ENCODE measurements around the gene KRT74. TPM values are rescaled to one million over a fixed set of nuclear protein-coding genes. Genes with fewer than 3 reads are reported as not detected.

The KRT74 gene
- total and polyA plus RNA-seq, 2 of the 13 experiments (the other 11 are each of a cell fraction or from before 2014, with no cell fraction given) = not detected

GRCh38 chr12:52518574-52519386 lies 54.9 kb downstream of the KRT74 start (continued):
- TF ChIP-seq GZF1 (CRISPR knock-in tag; IDR thresholded peaks at IDR 0.05) = no peak
- no peak for TF ChIP-seq ZNF496 (CRISPR knock-in tag; IDR thresholded peaks at IDR 0.05; ENCODE audit: insufficient replicate concordance)

- no peaks in the 10 kb centered on the region for H4K20me1 ChIP-seq (ENCODE audit: insufficient read depth, low read length)
- CTCF ChIA-PET (ENCODE audit: low intra/inter-chr PET ratio, low total read pairs) = no interaction called here
- no peaks in the 10 kb centered on the region for H3K9me3 ChIP-seq (ENCODE audit: low read length)
- no peak for TF ChIP-seq ZBTB4 (CRISPR knock-in tag; IDR thresholded peaks at IDR 0.05; ENCODE audit: borderline replicate concordance)
- no peak for TF ChIP-seq ZNF780A (CRISPR knock-in tag; IDR thresholded peaks at IDR 0.05)
- no peak for TF ChIP-seq GZF1 (CRISPR knock-in tag; IDR thresholded peaks at IDR 0.05)
- no peak for TF ChIP-seq ZNF512 (CRISPR knock-in tag; IDR thresholded peaks at IDR 0.05)
- TF ChIP-seq DMAP1 (CRISPR knock-in tag; IDR thresholded peaks at IDR 0.05) = no peak
- no peaks in the 10 kb centered on the region for H3K36me3 ChIP-seq (replicated peaks in 1 of 2; ENCODE audit: control insufficient read depth in 1 of 2, insufficient read depth in 2 of 2, low read length in 2 of 2)
- H3K4me2 ChIP-seq (ENCODE audit: low read depth, low read length) = no peak overlapping the region
- peaks cover 2 to 5% of the 10 kb centered on the region in 2 experiments; a peak in 3 of 5 replicates for H3K27me3 ChIP-seq (ENCODE audit: control insufficient read depth in 1 of 2, insufficient read depth in 2 of 2, low read length in 2 of 2)
- no peak for DNase-seq (ENCODE audit: low spot score)
- 20% methylated on average over 5 of the region's 5 CpGs for WGBS (ENCODE audit: low lambda C conversion rate)
- H3K27ac ChIP-seq (ENCODE audit: extremely low read length, insufficient read depth, low read length) = no peak overlapping the region
- in situ Hi-C loops (cut with HindIII; ENCODE audit: extremely low pct_ligation_motif_present, low pct_unique_long_range_greater_than_20kb) (no loop called here), intact Hi-C loops (cut with micrococcal nuclease; ENCODE audit: unreplicated experiment) (no loop called here)
- H3K79me2 ChIP-seq (ENCODE audit: insufficient read depth, low read length) = no peaks in the 10 kb centered on the region
- BruUV-seq (replicated peaks) = no TSS peak
- H3K9ac ChIP-seq (ENCODE audit: insufficient read depth, low read depth, low read length) = no peak overlapping the region
- H3K4me1 ChIP-seq (ENCODE audit: insufficient read depth, low read length) = no peaks in the 10 kb centered on the region
- no peak for ATAC-seq
- POLR2A ChIA-PET = no interaction called here
- H2AFZ ChIP-seq (ENCODE audit: low read length) = no peak overlapping the region
- no peak overlapping the region for H3K4me3 ChIP-seq (replicated peaks in 1 of 3; ENCODE audit: insufficient read depth in 1 of 3, low read depth in 2 of 3, low read length in 3 of 3)
- no peak for FAIRE-seq
Measured at GRCh38 chr12:52517888-52518287, 55.8 kb downstream of the KRT74 start.

Data from HepG2 (cell line).